AG04450 (cell line): Measurements from ENCODE around the gene NFIA. TPM values are rescaled to one million over a fixed set of nuclear protein-coding genes. Genes with fewer than 3 reads are reported as not detected.

Experiments
- CTCF ChIA-PET: fragments of 300-600, 350-600 bp; formaldehyde crosslinking; extraction: SDS; loops from one replicate; lab custom pipeline; 2022; ENCODE audit warnings: antibody characterized with exemption, inconsistent platforms; lab: Charles Lee
- POLR2A ChIA-PET: fragments of 350-600 bp; formaldehyde crosslinking; extraction: SDS; loops from one replicate; lab custom pipeline; 2021; ENCODE audit warnings: antibody characterized with exemption, inconsistent platforms; lab: Yijun Ruan, JAX
- DNase-seq: peaks from one replicate; pipeline ENCODE4 v3.0.0-alpha.2; 2011; ENCODE audit warnings: low read depth, low spot score
- H3K27ac ChIP-seq: one replicate; pipeline ENCODE4 v1.5.1; 2012; ENCODE audit warnings: low read depth, low read length, control low read depth
- H3K27me3 ChIP-seq: one replicate; pipeline ENCODE4 v1.6.0; 2012; ENCODE audit warnings: low read length; ENCODE audit not compliant: control insufficient read depth, insufficient read depth
- H3K4me3 ChIP-seq: 2 replicates; pipeline ENCODE4 v1.5.1; 2011; ENCODE audit warnings: mild to moderate bottlenecking, low read depth, low read length, control low read depth
- H3K9me3 ChIP-seq: 2 replicates; pipeline ENCODE4 v1.5.1; 2012; ENCODE audit warnings: low read length; ENCODE audit not compliant: control insufficient read depth, insufficient read depth
- polyA plus RNA-seq: library from polyadenylated mRNA; depleted of rRNA; stranded (reverse); fragments of >200 nt; gene quantifications from 2 replicates; pipeline ENCODE4 v1.2.3, GENCODE V29; 2011
- TF ChIP-seq, protein P1 (sequence below): IDR thresholded peaks from 2 replicates; pipeline ENCODE4 v1.5.1; 2011; ENCODE audit warnings: low read depth, low read length, control low read depth, inconsistent platforms

Gene NFIA
- polyA plus RNA-seq, 1 experiment = 3.9 TPM

DNA sequence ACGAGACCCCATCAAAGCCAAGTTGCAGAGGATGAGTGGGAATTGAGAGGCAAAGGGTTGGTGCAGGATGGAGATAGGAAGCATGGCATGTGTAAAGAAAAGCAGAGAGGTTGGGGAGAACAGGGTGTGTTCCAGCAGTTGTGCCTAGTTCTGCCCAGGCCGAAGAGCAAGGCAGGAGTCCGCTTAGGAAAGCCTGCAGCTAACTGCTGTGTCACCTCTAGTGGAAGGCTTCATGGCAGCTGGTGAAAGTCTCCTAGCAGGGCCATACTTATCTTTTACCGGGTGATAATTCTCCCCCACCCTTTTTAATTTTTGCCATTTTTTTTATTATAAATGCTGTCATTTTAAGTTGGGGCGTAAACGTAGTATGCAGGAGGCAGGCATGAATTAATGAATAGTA lies 93.6 kb downstream of the NFIA start:
- TF ChIP-seq, protein P1, sequence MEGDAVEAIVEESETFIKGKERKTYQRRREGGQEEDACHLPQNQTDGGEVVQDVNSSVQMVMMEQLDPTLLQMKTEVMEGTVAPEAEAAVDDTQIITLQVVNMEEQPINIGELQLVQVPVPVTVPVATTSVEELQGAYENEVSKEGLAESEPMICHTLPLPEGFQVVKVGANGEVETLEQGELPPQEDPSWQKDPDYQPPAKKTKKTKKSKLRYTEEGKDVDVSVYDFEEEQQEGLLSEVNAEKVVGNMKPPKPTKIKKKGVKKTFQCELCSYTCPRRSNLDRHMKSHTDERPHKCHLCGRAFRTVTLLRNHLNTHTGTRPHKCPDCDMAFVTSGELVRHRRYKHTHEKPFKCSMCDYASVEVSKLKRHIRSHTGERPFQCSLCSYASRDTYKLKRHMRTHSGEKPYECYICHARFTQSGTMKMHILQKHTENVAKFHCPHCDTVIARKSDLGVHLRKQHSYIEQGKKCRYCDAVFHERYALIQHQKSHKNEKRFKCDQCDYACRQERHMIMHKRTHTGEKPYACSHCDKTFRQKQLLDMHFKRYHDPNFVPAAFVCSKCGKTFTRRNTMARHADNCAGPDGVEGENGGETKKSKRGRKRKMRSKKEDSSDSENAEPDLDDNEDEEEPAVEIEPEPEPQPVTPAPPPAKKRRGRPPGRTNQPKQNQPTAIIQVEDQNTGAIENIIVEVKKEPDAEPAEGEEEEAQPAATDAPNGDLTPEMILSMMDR = no peak
- H3K27ac ChIP-seq = no peak overlapping the region
- CTCF ChIA-PET = interaction anchor here (0.6 kb wide), 2 partner anchors 166 to 676 kb away, joined by 3 to 4 read pairs; no protein-coding TSS in a partner anchor

DNA sequence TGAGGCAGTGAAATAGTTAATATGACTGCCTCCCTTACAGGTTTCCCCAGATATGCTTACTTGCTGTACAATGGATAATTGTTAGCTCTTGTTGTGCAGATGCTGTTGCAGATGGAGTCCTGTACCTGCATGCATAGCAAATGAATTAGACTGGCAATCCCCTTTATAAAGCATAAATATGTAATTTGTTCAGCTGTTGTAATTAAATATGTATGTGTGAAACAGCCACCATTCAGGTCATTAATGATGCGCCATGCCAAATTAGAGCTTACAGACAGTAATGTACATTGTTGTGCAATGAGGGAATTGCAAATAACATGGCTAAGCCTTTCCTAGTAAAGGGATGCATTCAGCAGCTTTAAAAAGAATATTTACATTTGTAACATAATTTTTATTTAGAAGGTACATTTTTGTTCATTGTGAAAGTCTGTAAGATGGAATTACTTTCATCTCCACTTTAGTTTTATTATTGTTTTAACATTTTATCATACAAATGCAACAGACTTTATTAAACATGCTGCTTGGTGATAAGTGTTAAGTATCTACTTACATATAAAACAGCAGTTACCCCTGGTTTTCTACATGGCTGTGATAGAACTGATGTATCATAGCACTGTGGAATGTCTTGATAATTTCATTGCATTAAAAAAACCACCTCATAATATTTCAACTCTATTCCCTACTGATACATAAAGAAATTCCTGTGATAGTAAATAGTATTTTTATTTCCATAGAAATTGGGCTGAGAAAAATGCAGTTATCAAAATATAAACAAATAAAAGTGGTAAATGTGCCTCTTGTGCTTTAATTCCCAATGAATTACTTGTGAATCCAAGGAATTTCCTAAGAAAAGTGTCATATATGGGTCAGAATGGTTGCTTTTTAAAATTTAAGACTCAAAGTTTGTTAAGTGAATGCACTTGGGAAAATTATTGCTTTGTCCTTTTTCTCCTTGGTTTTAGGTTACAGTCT lies 99.0 kb downstream of the NFIA start:
- CTCF ChIA-PET = interaction anchor here (1.3 to 1.4 kb wide), 3 partner anchors 9 to 132 kb away, joined by 3 to 5 read pairs (median 3); no protein-coding TSS in a partner anchor
- no peak overlapping the region for H3K4me3 ChIP-seq
- H3K9me3 ChIP-seq = no peaks in the 10 kb centered on the region
- no peak for DNase-seq
- no peak overlapping the region for H3K27ac ChIP-seq
- TF ChIP-seq, protein P1 = no peak
- H3K27me3 ChIP-seq = no peaks in the 10 kb centered on the region
- POLR2A ChIA-PET = no interaction called here

More for the DNA sequence above, 93.6 kb downstream of the NFIA start:
- Histone ChIP-seq H3K27me3 (no peaks in the 10 kb centered on the region), H3K9me3 (no peaks in the 10 kb centered on the region), H3K4me3 (no peak overlapping the region)
- POLR2A ChIA-PET = no interaction called here
- no peak for DNase-seq

DNA sequence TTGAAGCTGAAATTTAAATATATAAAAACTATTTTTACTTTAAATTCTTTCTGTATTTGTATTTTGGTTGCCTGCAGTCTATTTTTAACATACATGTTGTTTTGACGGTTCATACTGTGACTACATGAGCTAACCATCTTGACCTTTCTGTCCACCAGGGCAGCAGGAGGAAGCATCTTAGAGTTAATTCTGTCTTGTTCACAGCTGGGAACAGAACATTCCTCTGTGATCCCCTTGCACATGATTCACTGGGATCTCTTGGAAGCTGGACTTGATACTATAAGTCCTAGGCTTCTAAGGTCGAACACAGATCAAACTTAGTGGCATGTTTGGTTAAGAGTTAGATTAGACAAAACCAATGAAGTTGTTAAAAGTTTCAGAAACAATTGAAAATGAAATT lies 99.7 kb downstream of the NFIA start:
- no peaks in the 10 kb centered on the region for H3K27me3 ChIP-seq
- no peak overlapping the region for H3K4me3 ChIP-seq
- no peaks in the 10 kb centered on the region for H3K9me3 ChIP-seq
- TF ChIP-seq, protein P1 = no peak
- H3K27ac ChIP-seq = no peak overlapping the region
- peak; percentile 21 for DNase-seq
- POLR2A ChIA-PET = no interaction called here
- CTCF ChIA-PET = interaction anchor here (1.3 kb wide), 1 partner anchor 132 kb away, joined by 5 read pairs; no protein-coding TSS in a partner anchor

DNA sequence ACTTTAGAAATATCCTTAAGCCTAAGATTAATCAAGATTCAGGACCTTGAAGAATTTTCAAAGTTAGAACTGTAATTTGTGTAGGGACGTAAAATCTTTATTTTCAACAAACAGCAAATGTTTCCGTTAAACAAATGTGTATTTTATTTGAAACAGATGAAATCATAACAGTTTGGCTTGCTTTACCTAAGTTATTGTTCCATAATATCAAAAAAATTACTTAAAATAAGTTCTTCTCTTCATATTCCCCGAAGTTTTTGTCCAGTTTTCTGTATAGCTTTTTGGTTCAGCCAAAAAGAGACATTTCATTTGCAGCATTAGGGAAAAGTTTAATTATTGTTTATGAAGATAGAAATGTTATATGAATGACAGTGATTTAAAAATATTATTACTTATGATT lies 100.1 kb downstream of the NFIA start:
- H3K27ac ChIP-seq = no peak overlapping the region
- POLR2A ChIA-PET = no interaction called here
- CTCF ChIA-PET = interaction anchor here (0.5 to 1.3 kb wide), 2 partner anchors 32 to 133 kb away, joined by 3 to 5 read pairs; no protein-coding TSS in a partner anchor

More for the DNA sequence above, 100.1 kb downstream of the NFIA start:
- TF ChIP-seq, protein P1 = no peak
- H3K4me3 ChIP-seq = no peak overlapping the region
- DNase-seq = no peak
- H3K27me3 ChIP-seq = no peaks in the 10 kb centered on the region
- H3K9me3 ChIP-seq = no peaks in the 10 kb centered on the region
